ENCODE data around the gene GNL3. TPM values are rescaled to one million over a fixed set of nuclear protein-coding genes. Genes with fewer than 3 reads are reported as not detected.

Gene GNL3
- total RNA-seq, 2 experiments from 2014 or later, result 74.8 to 79.1 TPM

DNA sequence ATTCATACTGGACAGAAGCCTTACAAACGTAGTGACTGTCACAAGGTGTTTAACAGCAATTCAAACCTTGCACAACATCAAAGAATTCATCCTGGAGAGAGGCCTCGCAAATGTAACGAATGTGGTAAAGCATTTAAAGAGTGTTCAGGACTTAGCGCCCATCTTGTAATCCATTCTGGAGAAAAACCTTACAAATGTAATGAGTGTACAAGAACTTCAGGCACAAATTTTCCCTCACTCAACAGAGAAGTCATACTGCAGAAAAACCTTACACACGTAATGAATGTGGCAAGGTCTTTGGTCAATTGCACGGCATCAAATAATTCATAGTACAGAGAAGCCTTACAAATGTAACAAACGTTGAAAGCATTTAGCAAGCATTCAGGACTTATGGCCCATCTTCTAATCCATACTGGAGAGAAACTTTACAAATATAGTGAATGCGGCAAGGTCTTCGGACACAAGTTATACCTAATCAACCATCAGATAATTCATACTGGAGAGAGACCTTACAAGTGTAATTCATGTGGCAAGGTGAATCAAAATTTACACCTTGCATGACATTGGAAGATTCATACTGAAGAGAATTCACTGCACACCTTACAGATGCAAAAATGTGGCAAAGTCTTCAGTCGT lies 47.5 kb downstream of the GNL3 start:
- ChIA-PET POLR2A (no interaction called here), CTCF (interaction anchor here (1.0 kb wide), 1 partner anchor 60 kb away, joined by 3 read pairs; no protein-coding TSS in a partner anchor)
- peaks cover 64% of the 10 kb centered on the region for H3K36me3 Mint-ChIP-seq (ENCODE audit: low read depth)
- no peaks in the 10 kb centered on the region for H3K27me3 Mint-ChIP-seq
- H3K27ac Mint-ChIP-seq, result no peak overlapping the region
- H3K4me3 Mint-ChIP-seq, result no peak overlapping the region
- no peak for DNase-seq
- H3K4me1 Mint-ChIP-seq, result peaks cover 13% of the 10 kb centered on the region
- H3K9me3 Mint-ChIP-seq, result peaks cover 34% of the 10 kb centered on the region

- CTCF ChIA-PET, result interaction anchor here (1.2 kb wide), 1 partner anchor 19 kb away, joined by 3 read pairs; no protein-coding TSS in a partner anchor
- Mint-ChIP-seq H3K9me3 (peaks cover 3% of the 10 kb centered on the region), H3K27ac (no peak overlapping the region), H3K36me3 (ENCODE audit: low read depth) (peaks cover 21% of the 10 kb centered on the region), H3K4me1 (no peaks in the 10 kb centered on the region), H3K4me3 (no peak overlapping the region), H3K27me3 (no peaks in the 10 kb centered on the region)
- POLR2A ChIA-PET, result no interaction called here
- no peak for DNase-seq
Measured at GRCh38 chr3:52739730-52740129, 53.9 kb downstream of the GNL3 start.

GRCh38 chr3:52742418-52743041 lies 56.7 kb downstream of the GNL3 start:
- Mint-ChIP-seq H3K27ac (no peak overlapping the region), H3K4me1 (no peaks in the 10 kb centered on the region), H3K4me3 (no peak overlapping the region), H3K9me3 (no peaks in the 10 kb centered on the region), H3K27me3 (no peaks in the 10 kb centered on the region), H3K36me3 (ENCODE audit: low read depth) (peaks cover 23% of the 10 kb centered on the region)
- POLR2A ChIA-PET, result no interaction called here
- DNase-seq, result peak; percentile 33
- CTCF ChIA-PET, result interaction anchor here (0.7 to 1.2 kb wide), 3 partner anchors 19 to 177 kb away, joined by 3 read pairs; partner anchors contain the start of gene NEK4

GRCh38 chr3:52743152-52743551 lies 57.3 kb downstream of the GNL3 start:
- CTCF ChIA-PET, result no interaction called here
- Mint-ChIP-seq H3K36me3 (ENCODE audit: low read depth) (peaks cover 24% of the 10 kb centered on the region), H3K27me3 (no peaks in the 10 kb centered on the region), H3K27ac (no peak overlapping the region), H3K4me3 (no peak overlapping the region), H3K9me3 (no peaks in the 10 kb centered on the region), H3K4me1 (no peaks in the 10 kb centered on the region)
- POLR2A ChIA-PET, result no interaction called here
- no peak for DNase-seq

GRCh38 chr3:52743721-52744120 lies 57.9 kb downstream of the GNL3 start:
- no peak overlapping the region for H3K27ac Mint-ChIP-seq
- DNase-seq, result no peak
- ChIA-PET POLR2A (no interaction called here), CTCF (no interaction called here)
- H3K27me3 Mint-ChIP-seq, result no peaks in the 10 kb centered on the region
- H3K4me1 Mint-ChIP-seq, result no peaks in the 10 kb centered on the region
- H3K9me3 Mint-ChIP-seq, result no peaks in the 10 kb centered on the region
- H3K36me3 Mint-ChIP-seq (ENCODE audit: low read depth), result peaks cover 30% of the 10 kb centered on the region
- H3K4me3 Mint-ChIP-seq, result no peak overlapping the region

Other genes starting within 250 kb of the GNL3 start
- gene SEMA3G, start 240.9 kb upstream of the GNL3 start, total RNA-seq, result under 1 TPM in 1 of 2 experiments, not detected in 1; 0.15 TPM
- 1 to 10 TPM; 1.5 to 2.1 TPM for gene TNNC1, start 232.0 kb upstream of the GNL3 start, total RNA-seq
- 10 to 100 TPM; 94.5 TPM for gene NISCH, start 230.4 kb upstream of the GNL3 start, total RNA-seq
- gene STAB1, start 190.7 kb upstream of the GNL3 start, total RNA-seq, result under 1 TPM; 0.02 to 0.15 TPM
- gene NT5DC2, start 152.2 kb upstream of the GNL3 start, total RNA-seq, result 10 to 100 TPM; 22.1 to 23.8 TPM
- gene UQCC5, start 149.4 kb upstream of the GNL3 start, total RNA-seq, result 10 to 100 TPM in 1 of 2 experiments, 1 to 10 TPM in 1; 8.5 to 11.7 TPM
- gene PBRM1, start 119 bp upstream of the GNL3 start, total RNA-seq, result 10 to 100 TPM; 88.9 to 97.7 TPM
- 10 to 100 TPM; 43.0 to 47.2 TPM for gene GLT8D1, start 19.8 kb downstream of the GNL3 start, total RNA-seq
- gene SPCS1, start 20.1 kb downstream of the GNL3 start, total RNA-seq, result 100 to 1,000 TPM in 1 of 2 experiments, 10 to 100 TPM in 1; 97.0 to 102 TPM
- gene NEK4, start 84.9 kb downstream of the GNL3 start, total RNA-seq, result 10 to 100 TPM; 21.4 to 22.2 TPM
- gene ITIH1, start 91.6 kb downstream of the GNL3 start, total RNA-seq, result not detected
- not detected for gene ITIH3, start 108.8 kb downstream of the GNL3 start, total RNA-seq
- 10 to 100 TPM; 25.5 to 28.6 TPM for gene ITIH4, start 144.6 kb downstream of the GNL3 start, total RNA-seq
- 1 to 10 TPM in 1 of 2 experiments, not detected in 1; 2.8 TPM for gene MUSTN1, start 149.0 kb downstream of the GNL3 start, total RNA-seq
- gene STIMATE, start 211.5 kb downstream of the GNL3 start, total RNA-seq, result 10 to 100 TPM; 30.1 to 35.0 TPM